Activated T-cell treated with anti-CD3 and anti-CD28 coated beads for 4 hours (primary cell): ENCODE results near the gene GGT6.

Source experiments
- DNase-seq: peaks from one replicate; pipeline ENCODE4 v3.0.0-alpha.2; 2020

Gene GGT6

DNA sequence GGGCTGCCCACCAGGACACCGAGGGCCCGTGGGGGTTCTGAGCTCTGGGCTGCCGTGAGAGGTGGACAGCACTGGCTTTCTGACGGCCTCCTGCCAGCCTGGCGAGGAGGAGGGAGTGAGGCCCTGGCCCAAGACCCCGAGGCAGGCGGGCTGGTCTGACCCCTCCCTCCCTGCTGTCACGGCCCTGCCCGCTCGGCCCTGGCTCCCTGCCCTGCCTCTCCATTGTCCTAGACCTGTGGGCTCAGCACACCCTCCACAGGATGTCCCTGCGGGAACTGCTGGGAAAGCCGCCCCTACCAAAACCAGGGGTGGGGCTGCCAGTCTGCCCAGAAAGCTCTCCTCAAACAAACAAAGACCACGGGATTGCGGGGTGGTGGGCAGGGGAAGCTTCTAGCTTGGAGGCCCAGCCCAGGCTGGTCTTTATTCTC lies 41.0 kb downstream of the GGT6 start:
- no peak for DNase-seq

- DNase-seq, result no peak
These were observed 41.5 kb downstream of the GGT6 start for GRCh38 chr17:4518901-4519300.

DNA sequence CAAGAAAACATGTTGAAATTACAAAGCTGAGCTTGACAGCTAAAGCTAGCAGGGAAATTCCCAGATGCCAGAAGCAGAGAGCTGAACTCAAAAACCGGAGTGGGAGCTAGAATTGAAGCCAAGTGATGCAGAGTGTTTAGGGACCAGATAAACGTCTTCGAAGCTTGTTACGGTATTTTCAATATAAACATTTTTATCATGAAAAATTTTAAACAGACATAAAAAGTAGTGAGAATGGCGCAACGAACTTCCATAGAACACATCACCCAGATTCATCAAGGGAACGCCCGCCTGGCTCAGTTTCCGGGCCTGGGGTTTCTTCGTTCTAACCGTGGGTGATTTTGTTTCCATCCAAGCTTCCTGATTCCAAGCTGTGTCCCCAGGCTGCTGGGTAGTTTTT lies 43.6 kb downstream of the GGT6 start:
- no peak for DNase-seq

DNA sequence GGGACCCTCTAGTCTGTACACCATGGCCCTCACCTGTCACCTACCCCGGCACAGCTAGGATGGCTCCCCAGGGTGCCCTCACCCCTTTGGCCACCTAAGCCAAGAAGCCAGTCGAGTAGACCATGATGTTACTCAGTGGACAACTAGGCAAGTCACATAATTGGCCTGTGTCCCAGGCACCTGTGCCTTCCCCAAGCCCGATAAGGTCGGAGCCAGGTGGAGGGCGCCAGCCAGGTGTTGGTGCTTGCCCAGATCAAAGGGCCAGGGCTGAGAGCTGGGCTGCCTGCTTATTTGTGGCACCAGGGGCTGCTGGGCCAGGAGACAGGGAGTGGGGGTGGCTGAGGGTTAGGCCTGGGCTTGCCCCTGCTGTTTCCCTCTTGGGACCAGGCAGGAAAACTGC lies 44.9 kb downstream of the GGT6 start:
- DNase-seq, result no peak

- no peak for DNase-seq
These were observed 45.6 kb downstream of the GGT6 start for GRCh38 chr17:4514779-4515178.

- DNase-seq, result no peak
These were observed 46.2 kb downstream of the GGT6 start for GRCh38 chr17:4514206-4514605.

GRCh38 chr17:4513113-4514032 lies 47.0 kb downstream of the GGT6 start:
- DNase-seq, result no peak

DNA sequence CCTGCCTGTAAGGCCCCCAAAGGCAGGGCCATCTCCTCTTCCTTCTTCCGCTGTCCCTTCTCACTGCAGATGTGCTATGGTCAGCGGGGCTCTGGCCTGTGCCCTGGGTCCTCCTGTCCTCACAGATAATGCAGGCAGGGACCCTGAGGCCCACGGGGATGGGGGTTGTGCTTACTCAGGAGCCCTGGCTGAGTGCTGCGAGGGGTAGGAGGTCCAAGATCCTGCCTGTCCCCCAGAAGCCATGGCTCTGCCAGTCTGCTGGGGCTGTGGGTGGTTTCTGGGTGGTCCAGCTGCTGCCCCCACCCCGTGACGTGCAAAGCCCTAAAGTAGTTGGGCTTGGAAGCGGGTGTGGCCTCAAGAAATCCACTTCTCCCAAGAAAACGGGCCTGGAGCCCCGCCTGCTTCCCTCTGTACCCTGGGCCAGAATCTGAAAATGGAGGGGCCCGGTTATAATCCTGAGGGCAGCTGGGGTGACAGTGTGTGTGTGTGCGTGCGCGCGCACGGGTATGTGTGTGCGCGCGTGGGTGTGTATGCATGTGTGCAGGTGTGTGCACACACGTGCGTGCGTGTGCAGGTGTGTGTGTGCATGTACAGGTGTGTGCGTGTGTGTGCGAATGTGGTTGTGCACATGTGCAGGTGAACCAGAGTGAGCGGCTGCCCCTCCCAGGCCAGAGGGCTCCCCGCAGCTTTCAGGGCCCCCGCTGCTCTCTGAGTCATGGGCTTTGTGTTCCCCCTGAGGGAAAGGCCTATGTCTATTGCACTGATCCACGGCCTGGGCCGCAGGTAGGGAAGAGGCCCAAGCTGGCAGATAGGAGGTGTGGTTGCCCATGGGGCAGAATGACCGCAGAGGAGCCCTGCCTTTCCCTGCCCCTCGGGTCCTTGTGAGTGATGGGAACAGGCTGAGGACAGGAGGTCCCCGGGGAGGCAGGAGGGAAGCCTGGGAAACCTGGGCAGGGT lies 47.9 kb downstream of the GGT6 start:
- DNase-seq, result no peak

DNA sequence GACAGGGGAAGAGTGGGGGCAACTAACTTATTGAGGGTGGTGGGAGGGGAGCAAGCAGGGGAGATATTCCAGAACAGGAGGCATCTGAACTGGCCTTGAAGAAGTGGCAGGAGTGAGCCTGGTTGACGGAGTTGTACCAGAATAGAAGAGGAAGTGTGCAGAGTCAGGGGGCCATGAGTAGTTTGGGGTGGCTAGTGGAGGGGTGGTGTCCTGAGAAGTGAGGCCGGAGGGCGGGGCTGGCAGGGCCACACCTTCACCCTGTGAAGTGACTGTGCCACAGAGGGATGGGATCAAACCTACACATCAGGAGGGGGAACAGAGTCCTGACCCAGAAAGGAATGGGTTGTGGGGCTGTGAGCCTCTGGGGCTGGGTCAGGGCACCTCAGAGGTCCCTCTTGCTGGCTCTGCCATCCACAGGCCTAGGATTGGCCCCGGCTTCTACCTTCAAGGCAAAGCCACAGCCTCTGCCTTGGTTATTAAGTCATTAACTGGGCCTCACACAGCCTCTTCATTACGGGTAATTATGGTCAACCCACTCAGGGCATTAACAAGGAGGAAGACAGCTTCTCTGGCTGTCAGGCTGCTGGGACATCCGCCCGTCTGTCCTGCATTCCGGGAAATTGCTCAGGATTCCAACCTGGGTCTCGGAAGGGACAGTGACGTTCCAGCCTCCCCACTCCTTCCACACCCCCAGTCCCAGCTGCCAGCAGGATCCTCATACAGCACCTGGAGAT lies 49.0 kb downstream of the GGT6 start:
- DNase-seq, result no peak

GRCh38 chr17:4510618-4510941 lies 49.8 kb downstream of the GGT6 start:
- DNase-seq, result no peak

DNA sequence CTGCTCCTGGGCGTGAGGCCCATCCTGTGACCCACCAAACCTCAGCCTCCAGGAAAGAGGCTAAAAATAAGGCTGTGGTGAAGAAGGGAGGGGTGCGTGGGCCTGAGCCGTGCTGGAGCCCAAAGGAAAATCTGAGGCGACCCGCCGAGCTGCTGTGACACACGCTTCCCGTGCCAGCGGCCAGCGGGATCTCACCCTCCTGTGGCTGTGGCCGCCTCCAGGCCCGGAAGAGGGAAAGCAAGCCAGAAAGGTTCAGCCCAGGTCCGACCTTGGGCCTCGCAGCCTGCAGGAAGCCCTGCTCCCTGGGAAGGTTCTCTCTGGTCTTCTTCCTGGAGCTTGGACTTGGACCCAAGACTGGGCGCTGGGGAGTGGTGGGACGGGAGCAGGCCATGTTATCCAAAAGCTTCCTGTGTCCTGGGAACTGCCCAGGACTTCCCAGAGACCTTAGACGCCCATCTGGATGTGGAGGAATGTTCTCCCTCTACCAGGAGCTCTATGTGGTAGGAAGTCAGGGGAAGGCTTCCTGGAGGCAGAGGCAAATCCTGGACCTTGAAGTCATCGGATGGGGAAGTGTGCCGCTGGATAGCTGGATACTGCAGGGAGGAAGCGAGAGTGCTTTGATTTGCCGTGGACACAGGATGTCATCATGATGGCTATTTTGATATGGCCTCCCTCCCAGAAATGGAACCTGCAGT lies 50.3 kb downstream of the GGT6 start:
- no peak for DNase-seq

- no peak for DNase-seq
These were observed 51.0 kb downstream of the GGT6 start for GRCh38 chr17:4509401-4509800.

- DNase-seq, result no peak
These were observed 52.2 kb downstream of the GGT6 start for GRCh38 chr17:4508207-4508606.

- DNase-seq, result no peak
These were observed 52.8 kb downstream of the GGT6 start for GRCh38 chr17:4507361-4508111.
